Stimulated activated CD8-positive, alpha-beta memory T cell treated with anti-CD3 and anti-CD28 coated beads, Interleukin-7, amount 100 ng/mL, for 4 hours (primary cell): Measurements from ENCODE around the gene BCAR1.
"Not testable (repeated sequence)": the region's sequence is repeated elsewhere in the genome, so short reads cannot be mapped to it uniquely, and the experiment has no call there.

Experiments used
- DNase-seq, 2 donors: peaks; one replicate each; pipeline ENCODE4 v3.0.0-alpha.2; 2020; ENCODE audit warnings: low read depth in 2 of 2

Gene BCAR1

DNA sequence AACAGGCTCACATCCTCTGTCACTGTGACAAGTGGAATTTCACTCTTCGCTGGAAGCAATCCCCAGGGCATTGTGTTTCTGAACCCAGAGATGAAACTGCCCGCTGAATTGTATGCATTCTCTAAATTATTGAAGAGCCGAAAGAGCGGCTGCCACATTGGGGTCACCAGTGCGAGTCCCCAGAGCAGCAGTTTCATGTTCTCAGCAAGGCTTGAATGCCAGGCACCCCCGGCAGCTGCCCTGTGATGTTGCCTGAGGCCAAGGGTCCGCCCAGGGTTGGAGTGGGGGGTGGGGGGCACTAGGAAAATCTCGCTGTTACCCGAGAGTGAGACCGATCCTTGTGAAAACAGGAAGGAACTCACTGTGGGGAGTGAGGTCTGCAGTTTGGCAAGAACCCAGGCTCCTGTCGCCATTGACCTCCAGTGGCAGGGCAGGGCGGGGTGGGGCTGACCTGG lies 20.7 kb upstream of the BCAR1 start:
- DNase-seq, result no peak

GRCh38 chr16:75271441-75272096 lies 20.1 kb upstream of the BCAR1 start:
- DNase-seq, result no peak

GRCh38 chr16:75269358-75269757 lies 17.9 kb upstream of the BCAR1 start:
- DNase-seq, result not testable (repeated sequence)

DNA sequence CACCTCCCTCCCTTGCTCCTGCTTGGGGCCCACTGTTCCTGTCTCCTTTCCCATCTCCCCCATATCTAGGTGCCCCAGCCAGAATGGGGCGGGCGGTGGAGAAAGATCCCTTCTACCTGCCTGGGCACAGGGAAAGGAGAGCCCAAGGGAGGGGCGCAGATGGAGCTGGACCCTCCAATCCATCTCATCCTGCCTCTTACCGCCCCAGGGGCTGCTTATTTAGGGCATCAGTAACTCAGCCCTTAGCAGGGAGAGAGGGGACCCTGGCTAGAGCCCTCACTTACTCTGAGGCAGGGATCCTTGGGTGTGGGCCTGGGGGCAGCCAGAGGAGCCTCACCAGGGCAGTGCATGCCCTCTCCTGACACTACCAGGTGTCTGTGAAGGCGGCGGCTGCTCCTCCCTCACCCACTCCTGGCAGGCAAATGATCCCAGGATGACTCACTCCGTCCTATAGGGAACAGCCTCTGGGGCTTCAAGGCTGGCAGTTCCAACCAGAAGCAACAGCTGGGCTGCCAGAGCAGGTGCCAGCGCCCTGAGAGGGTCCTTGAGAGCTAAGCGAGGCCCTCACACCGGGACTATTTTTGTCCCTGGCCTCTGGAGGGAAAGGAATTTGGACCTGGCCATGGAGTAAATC lies 16.3 kb upstream of the BCAR1 start:
- DNase-seq, result no peak

GRCh38 chr16:75266738-75267630 lies 15.6 kb upstream of the BCAR1 start:
- no peak for DNase-seq

- DNase-seq, result no peak
These were observed 14.7 kb upstream of the BCAR1 start for GRCh38 chr16:75265911-75266701.

DNA sequence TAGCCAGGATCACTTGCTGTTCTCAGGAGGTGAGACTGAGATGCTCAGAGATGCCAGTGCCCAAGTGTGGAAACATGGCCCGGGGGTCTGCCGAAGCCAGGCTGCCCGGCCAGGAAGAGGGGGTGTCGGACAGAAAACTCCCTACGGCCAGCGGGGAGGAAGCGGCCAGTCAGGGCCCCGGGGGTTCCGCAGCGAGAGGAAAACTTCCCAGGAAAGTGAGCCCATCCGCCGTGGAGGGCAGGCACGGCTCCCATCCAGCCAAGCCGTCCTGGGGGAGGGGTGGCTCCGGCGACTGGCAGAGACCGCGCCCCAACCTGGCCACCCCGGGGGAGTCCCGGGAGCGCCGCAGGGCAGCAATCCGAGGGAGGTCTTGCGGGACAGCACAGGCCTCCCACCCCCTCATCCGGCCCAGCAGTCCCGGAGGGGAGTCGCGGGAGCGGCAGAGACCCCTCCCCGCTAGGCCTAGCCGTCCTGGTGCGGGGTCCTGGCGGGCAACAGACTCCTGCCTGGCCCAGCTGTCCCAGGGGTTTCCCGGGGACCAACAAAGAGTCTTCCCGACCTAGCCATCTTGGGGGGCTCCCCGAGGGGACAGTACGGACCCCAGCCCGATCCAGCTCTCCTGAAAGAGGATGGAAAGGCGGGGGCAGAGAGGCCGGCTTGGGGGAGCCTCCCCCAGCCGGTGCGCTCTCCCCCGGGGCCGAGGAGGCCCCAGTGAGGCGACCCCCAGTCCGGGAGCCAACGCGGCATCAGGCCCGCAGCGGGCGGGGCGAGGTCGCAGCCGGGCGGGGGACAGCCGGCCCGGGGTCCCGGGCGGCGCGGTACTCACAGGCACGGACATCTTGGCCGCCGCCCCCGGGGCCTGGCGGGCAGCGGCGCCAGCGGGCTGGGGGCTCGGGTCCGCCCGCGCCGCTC lies 13.8 kb upstream of the BCAR1 start:
- DNase-seq, result no peak

GRCh38 chr16:75264457-75264998 lies 13.1 kb upstream of the BCAR1 start:
- DNase-seq, result no peak

- no peak for DNase-seq
These were observed 12.6 kb upstream of the BCAR1 start for GRCh38 chr16:75263963-75264445.

DNA sequence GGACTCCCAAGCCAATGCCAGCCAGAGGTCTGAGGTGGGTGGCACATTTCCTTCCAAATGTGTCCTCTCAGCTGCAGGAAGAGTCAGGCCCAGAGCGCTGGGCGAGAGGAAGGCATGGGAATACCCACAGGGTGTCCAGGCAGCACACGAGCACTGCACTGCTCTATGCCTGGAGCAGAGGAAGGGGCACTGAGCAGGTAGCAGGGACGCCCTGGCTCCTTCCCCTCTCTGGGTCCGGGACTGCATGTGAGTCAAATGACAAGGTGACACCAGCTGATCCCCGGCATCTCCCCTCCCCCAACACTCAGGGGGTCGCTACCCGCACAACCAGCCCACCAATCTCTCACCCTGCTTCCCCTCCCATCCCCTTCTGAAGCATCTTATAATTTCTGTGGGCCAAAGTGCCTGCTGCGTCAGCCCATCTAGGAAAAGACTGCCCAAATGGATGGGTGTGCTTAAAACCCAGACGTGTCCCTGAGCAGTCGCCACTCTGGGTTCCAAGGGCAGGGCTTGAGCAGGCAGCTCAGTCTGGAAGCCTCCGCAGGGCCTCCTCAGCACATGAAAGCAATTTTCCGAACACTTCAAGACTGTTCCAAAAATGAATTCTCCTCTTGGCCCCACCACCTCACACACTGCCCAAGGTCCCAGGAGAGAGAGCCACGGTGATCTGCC lies 12.0 kb upstream of the BCAR1 start:
- DNase-seq, result no peak

- DNase-seq, result no peak
These were observed 11.3 kb upstream of the BCAR1 start for GRCh38 chr16:75262800-75263127.

DNA sequence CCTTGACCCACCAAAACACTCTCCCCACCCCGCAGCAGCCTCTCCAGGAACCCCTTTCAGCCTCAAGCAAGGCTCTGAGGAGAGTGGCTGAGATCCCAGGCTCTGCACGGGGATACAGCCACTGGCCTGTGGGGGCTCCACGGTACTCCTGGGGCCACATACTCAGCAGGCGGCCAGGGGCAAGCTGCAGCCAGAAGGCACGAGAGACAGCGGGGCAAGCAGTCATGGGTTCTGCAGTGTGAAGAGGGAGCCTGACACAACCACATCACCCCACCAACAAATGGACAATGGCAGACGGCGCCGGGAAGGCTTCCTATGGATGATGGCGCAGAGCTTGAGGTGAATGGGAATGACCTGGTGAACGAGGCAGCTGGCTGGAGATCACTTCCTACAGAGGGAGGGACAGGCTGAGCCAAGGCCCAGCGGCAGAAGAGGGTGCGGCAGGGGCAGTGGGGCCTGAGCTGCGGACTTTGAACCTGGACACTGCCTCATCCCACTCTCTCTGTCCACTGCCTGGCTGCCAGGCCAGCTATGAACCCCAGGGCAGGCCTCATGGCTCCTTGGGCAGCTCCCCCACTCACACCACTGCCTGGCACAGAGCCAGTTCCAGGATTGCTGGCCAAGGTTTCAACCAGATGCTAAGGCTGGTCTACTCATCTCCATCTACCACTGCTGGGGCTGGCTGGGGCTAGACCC lies 10.8 kb upstream of the BCAR1 start:
- no peak for DNase-seq

DNA sequence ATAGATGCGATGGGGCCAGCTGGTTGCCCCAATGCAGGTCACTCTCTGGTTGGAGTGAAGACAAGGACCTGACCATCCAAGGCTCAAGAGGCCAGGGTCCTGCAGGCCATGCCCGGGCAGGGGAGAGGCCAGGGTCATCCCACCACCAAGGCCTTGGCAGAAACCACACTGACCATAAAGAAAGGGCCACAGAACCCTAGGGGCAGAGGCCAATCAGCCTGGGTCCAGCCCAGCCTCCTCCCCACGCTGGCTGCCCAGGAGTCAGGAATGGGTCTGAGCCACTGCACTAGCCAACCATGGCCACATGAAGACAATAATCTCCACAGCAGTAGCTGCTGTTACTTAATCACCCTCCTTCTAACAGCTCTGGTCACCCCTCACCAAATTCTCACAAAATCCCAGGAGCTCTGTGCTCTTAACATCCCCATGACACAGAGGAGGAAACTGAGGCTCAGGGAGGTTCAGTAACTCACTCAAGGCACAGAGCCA lies 10.2 kb upstream of the BCAR1 start:
- no peak for DNase-seq

DNA sequence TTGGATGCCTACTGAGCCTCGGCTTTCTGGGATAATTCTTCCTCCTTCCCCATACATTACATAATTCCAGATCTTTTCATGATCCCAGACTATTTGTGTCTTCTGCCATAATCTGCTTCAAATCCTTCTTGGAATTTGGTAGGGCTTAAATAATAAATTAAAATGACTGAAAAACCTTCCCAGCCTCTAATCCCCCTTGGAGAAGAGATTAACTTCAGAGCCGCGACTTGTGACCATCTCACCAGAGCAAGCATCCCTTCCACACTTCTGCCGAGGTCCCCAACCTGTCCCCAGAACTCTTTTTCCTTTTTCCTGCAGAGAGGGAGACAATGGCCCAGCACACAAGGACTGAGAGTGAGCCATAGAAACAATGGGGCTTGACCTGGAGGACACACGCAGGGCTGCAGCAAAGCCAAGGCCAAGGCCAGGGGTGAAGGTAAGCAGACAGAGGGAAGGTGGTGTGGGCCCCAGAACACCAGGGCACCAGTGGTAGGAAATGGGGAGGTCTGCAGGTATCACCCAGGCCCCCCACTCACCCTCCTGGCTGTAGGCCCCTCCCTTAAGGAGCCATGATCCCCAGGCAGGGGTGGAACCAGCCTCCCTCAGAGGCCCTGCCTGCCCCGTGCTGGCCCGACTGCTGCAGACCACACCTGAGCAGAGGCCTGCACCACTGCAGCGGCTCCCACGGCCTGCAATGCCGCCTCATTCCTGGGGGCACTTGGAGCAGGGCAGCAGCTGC lies 9.6 kb upstream of the BCAR1 start:
- no peak for DNase-seq

- DNase-seq, result no peak
These were observed 7.3 kb upstream of the BCAR1 start for GRCh38 chr16:75258807-75259141.

DNA sequence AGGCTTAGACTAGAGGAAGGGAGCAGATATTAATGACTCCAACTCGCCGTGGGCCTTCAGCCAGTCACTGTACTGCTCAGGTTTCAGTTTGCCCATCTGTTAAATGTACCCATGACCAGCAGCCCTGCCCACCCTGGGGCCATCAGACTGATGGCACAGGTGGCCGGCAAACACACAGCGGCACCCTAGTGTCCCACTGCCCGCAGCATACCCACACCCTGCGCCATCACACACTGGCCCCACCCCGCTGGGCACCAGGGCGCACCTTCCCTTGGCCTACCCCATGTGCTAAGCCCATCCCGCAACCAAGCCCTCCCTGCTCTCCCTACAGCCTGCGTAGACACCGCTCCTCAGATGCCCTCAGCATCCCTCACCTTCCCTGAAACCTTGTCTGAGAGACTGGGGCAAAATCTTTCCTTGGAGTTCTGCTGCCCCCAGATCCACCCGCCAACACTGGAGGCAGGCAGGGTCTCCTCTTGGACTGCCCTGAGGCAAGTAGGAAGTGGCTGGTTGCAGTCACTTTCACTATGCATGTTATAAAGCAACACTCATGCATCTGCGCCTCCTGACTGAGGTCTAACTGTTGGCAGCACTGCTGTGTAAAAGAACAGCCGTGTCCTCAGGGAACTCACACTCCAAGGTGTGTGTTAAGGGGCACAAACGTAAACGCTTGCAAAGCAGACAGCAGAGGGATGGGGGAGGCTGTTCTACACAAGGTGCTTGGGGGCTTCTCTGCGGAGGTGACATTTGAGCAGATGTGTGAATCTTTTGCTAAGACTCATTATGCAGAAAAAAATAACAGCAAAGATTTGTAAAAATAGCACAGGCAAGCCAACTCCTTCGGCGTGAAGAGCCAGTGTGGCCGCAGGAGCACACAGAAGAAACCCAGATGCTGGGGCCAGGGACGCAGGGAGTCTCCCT lies 6.7 kb upstream of the BCAR1 start:
- no peak for DNase-seq

- DNase-seq, result no peak
These were observed 5.4 kb upstream of the BCAR1 start for GRCh38 chr16:75256696-75257343.
